K562 (cell line): ENCODE results near the gene DHRS13. TPM values are rescaled to one million over a fixed set of nuclear protein-coding genes. Genes with fewer than 3 reads are reported as not detected.

ENCODE experiments used
- AFF4 ChIP-seq: sonication (generic); formaldehyde crosslinking; IDR thresholded peaks from 2 replicates; pipeline ENCODE4 v1.8.0; 2023; ENCODE audit warnings: mild to moderate bottlenecking, missing genetic modification reagents
- CCNT2 ChIP-seq: IDR thresholded peaks from 2 replicates; pipeline ENCODE4 v1.6.1; 2011; ENCODE audit warnings: borderline replicate concordance, low read depth, mild to moderate bottlenecking, moderate library complexity, mixed read lengths, low read length; ENCODE audit not compliant: insufficient read length; ENCODE audit errors: extremely low read depth
- KHSRP ChIP-seq: fragments of 450-650 bp; IDR thresholded peaks from 2 replicates; pipeline ENCODE4 v1.6.1; 2017
- LCOR ChIP-seq: sonication (generic); formaldehyde crosslinking; IDR thresholded peaks from 2 replicates; pipeline ENCODE4 v1.8.0; 2022; ENCODE audit warnings: mild to moderate bottlenecking, missing genetic modification reagents
- MYNN ChIP-seq, 2 experiments: sonication (generic); formaldehyde crosslinking in 1 of 2; IDR thresholded peaks; 2 replicates each; pipeline versions ENCODE4 v1.5.0 to v1.6.1; 2016 to 2020; ENCODE audit warnings: antibody characterized with exemption in 1 of 2, missing genetic modification reagents in 1 of 2
- NR1H2 ChIP-seq: sonication (generic); formaldehyde crosslinking; IDR thresholded peaks from 2 replicates; pipeline ENCODE4 v1.4.0; 2020; ENCODE audit warnings: mild to moderate bottlenecking, missing genetic modification reagents
- PBX2 ChIP-seq, 2 experiments: IDR thresholded peaks in 1 of 2; conservative IDR thresholded peaks in 1 of 2; 2 replicates each; pipeline ENCODE4 v1.6.1; 2016; ENCODE audit warnings: low read depth in 2 of 2, mild to moderate bottlenecking in 1 of 2, missing compliant biosample characterization in 1 of 2, missing genetic modification characterization in 1 of 2, moderate library complexity in 1 of 2
- PML ChIP-seq: IDR thresholded peaks from 2 replicates; pipeline ENCODE4 v1.6.1; 2012; ENCODE audit warnings: low read length, inconsistent platforms
- POLR2AphosphoS5 ChIP-seq: IDR thresholded peaks from 2 replicates; pipeline ENCODE4 v1.6.1; 2011; ENCODE audit warnings: mild to moderate bottlenecking, low read depth, low read length, moderate library complexity; ENCODE audit not compliant: control insufficient read depth, insufficient read depth
- RNF219 ChIP-seq: fragments of 250-450 bp; sonication (Bioruptor Pico); IDR thresholded peaks from 2 replicates; pipeline ENCODE4 v1.5.0; 2022; ENCODE audit warnings: mild to moderate bottlenecking
- TAF15 ChIP-seq: fragments of 200-400 bp; formaldehyde crosslinking; IDR thresholded peaks from 2 replicates; pipeline ENCODE4 v1.6.1; 2017; ENCODE audit warnings: mild to moderate bottlenecking, low read depth, low read length, moderate library complexity
- ZBTB7A ChIP-seq: IDR thresholded peaks from 2 replicates; pipeline ENCODE4 v1.6.1; 2011; ENCODE audit warnings: low read depth, mild to moderate bottlenecking, low read length, moderate library complexity, borderline replicate concordance; ENCODE audit not compliant: control insufficient read depth
- ZNF232 ChIP-seq: sonication (generic); formaldehyde crosslinking; IDR thresholded peaks from 2 replicates; pipeline ENCODE4 v1.8.0; 2022; ENCODE audit warnings: mild to moderate bottlenecking, missing genetic modification reagents
- ZNF449 ChIP-seq: fragments of 250-450 bp; sonication (Bioruptor Pico); IDR thresholded peaks from 2 replicates; pipeline ENCODE4 v1.8.0; 2022; ENCODE audit warnings: moderate library complexity, mild to moderate bottlenecking, inconsistent platforms
- polyA plus RNA-seq, 8 experiments: library from polyadenylated mRNA; depleted of rRNA in 4 of 8; stranded (reverse) in 5 of 8; unstranded in 3 of 8; fragments of >200 nt; fragmentation: Nextera tagmentation in 2 of 8; fragmentation: Illumina TruSeq in 1 of 8; extraction: Ambion mirVana in 2 of 8; extraction: Trizol in 1 of 8; gene quantifications; 2 replicates each; pipeline versions ENCODE4 v1.2.1 to v1.2.3, GENCODE V29; 2011 to 2014; ENCODE audit warnings: inconsistent platforms in 1 of 8, missing spikeins in 1 of 8
- total RNA-seq, 7 experiments: library from RNA; depleted of rRNA in 6 of 7; stranded (reverse); fragments of >200 nt in 6 of 7; fragmentation: Illumina TruSeq in 2 of 7; extraction: Trizol in 2 of 7; gene quantifications; 2 replicates each; pipeline versions ENCODE4 v1.2.1 to v1.2.3, GENCODE V29; 2011 to 2021; ENCODE audit warnings: low replicate concordance in 1 of 7

The DHRS13 gene
- total and polyA plus RNA-seq, 9 of the 15 experiments (the other 6 are each of a cell fraction or from before 2014, with no cell fraction given): 0.32 to 52.3 (median 34.3) TPM; not detected in 1

GRCh38 chr17:28951991-28952975 is 49.4 kb upstream of the DHRS13 start (continued):
- TF ChIP-seq AFF4 (no peak), NR1H2 (CRISPR knock-in tag) (no peak), CCNT2 (no peak), POLR2AphosphoS5 (no peak; the same call in 1 of the 2 replicates), ZNF232 (CRISPR knock-in tag) (no peak), KHSRP (no peak), ZBTB7A (peak; percentile 67; the same call in 1 of the 2 replicates), RNF219 (no peak), PML (peak; percentile 68; the same call in 1 of the 2 replicates), TAF15 (no peak), LCOR (0 out of 2 replicates have a peak, but pooled peaks have one; percentile 45), ZNF449 (CRISPR knock-in tag) (no peak), PBX2 (CRISPR knock-in tag; IDR thresholded peaks at IDR 0.05; ENCODE audit: low read depth) (no peak), PBX2 (tag; conservative IDR thresholded peaks at IDR 0.05; ENCODE audit: low read depth) (no peak), MYNN (IDR thresholded peaks at IDR 0.05) (no peak), MYNN (CRISPR knock-in tag; IDR thresholded peaks at IDR 0.05) (no peak)
